LNCAP (cell line): ENCODE measurements around the gene SHROOM3.

Experiments used
- TF ChIP-seq, protein P1 (sequence below): fragments of 450-650 bp; IDR thresholded peaks from 2 replicates; pipeline ENCODE4 v1.5.1; 2017; ENCODE audit warnings: mild to moderate bottlenecking

SHROOM3 gene

GRCh38 chr4:76434901-76435527 lies at the start of gene SHROOM3:
SHROOM3 (plus strand) TSS chr4:76435229; CDS start chr4:76436053, 824 bp downstream.
- TF ChIP-seq, protein P1, sequence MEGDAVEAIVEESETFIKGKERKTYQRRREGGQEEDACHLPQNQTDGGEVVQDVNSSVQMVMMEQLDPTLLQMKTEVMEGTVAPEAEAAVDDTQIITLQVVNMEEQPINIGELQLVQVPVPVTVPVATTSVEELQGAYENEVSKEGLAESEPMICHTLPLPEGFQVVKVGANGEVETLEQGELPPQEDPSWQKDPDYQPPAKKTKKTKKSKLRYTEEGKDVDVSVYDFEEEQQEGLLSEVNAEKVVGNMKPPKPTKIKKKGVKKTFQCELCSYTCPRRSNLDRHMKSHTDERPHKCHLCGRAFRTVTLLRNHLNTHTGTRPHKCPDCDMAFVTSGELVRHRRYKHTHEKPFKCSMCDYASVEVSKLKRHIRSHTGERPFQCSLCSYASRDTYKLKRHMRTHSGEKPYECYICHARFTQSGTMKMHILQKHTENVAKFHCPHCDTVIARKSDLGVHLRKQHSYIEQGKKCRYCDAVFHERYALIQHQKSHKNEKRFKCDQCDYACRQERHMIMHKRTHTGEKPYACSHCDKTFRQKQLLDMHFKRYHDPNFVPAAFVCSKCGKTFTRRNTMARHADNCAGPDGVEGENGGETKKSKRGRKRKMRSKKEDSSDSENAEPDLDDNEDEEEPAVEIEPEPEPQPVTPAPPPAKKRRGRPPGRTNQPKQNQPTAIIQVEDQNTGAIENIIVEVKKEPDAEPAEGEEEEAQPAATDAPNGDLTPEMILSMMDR = no peak

DNA sequence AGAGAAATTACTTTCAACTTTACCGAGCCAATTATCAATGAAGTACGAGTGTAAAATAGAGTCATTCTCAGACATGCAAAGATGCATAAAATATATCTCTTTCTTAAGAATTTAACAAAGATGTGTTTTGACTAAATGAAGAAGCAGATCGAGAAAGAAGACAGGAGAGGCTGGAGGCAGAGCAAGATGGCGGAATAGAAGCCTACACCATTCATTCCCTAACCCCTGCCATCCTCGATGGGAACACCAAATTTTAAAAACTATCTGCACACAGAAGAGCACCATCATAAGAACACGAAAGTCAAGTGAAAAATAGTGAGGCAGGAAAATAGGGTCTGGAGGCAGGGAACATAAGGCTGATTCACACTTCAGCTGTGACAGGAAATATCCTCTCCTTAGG lies 49.1 kb upstream of the SHROOM3 start:
- TF ChIP-seq, protein P1 = no peak

DNA sequence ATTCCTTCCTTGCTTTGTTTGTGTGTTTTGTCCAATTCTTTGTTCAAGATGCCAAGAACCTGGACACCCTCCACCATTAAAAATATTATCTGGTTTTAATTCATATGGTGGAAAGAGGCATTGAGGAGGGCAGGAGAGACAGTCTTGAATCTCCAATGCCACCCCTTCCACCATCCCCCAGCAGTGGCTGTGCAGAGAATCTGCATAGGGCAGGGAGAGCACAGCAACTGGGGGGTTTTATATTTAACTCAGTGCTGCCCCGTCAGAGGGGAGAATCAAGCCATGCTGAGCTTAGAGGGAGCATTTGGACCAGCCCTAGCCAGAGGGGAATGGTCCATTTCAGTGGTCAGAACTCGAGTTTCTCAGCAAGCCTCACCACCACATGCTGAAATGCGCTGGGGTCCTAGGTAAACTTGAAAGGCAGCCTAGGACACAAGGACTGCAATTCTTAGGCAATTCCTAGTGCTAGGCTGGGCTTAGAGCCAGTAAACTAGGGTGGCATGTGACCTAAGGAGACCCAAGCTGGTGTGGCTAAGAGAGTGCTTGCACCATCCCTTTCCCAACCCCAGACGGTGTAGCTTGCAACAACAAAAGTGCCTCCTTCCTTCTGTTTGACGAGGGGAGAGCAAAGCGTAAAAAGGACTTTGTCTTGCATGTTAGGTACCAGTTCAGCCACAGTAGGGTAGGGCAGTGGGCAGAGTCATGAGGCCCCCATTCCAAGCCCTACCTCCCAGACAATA lies 48.3 kb upstream of the SHROOM3 start:
- TF ChIP-seq, protein P1 = no peak

DNA sequence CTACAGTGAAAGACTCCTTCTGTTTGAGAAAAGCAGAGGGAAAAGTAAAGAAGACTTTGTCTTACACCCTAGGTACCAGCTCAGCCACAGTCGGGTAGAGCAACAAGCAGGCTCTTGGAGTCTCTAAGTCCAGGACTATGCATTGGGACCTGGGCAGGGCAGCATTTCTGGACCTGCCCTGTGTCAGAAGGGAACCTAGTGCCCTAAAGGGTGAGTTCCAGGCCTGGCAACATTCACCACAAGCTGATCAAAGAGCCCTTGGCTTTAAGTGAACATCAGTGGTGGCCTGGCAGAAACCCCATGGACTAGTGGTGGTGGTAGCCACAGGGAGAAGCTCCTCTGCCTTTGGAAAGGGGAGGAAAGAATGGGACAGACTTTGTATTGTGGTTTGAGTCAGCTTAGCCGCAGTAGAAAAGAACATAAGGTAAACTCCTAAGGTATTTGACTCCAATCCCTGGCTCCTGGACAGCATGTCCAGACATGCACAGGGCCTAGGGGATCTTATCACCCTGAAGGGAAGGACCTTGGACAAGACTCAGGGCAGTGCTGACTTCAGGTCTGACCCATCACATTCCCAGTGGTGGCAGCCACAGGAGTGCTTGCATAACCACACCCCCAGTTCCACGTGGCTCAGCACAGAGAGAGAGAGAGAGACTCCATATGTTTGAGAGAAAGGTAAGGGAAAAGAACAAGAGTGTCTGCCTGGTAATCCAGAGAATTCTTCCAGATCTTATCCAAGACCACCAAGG lies 46.7 kb upstream of the SHROOM3 start:
- TF ChIP-seq, protein P1 = no peak

GRCh38 chr4:76401654-76402053 lies 33.4 kb upstream of the SHROOM3 start:
- TF ChIP-seq, protein P1 = no peak

- TF ChIP-seq, protein P1 = no peak
These were observed 28.9 kb upstream of the SHROOM3 start for GRCh38 chr4:76406081-76406480.

DNA sequence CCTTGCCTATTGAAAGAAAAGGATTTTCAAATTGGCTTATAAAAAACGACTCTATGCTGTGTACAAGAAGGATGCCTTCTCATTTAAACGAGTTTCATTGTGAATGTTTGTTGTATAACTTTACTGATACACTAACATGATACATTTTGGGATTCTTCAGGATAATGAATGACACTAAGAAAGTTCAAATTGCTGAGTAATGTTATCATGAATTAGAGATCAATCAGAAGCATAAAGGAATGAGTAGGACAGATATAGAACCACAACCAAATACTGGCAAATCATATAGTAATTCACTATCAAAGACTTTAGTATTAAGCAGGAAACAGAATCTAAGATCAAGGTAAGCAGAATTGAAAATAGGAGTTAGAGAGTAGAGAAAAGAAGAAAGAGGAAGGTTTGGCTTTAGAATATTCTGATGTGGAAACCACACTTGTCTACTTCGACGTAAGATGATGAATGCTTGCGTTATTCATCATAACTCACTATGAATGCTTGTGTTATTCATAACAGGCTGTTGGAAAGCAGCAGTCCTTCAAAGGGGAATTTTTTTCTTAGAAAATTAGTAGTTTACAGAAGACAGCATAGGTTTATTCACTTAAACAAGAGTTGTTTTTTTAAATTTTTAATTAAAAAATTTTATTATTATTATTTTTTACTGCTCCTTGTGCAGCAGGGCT lies 27.4 kb upstream of the SHROOM3 start:
- TF ChIP-seq, protein P1 = no peak
